DND-41 (cell line): ENCODE data around the gene RMC1.
A peak's percentile ranks its signal among the peaks of the same experiment; 100 is the strongest.

ENCODE experiments used
- ATAC-seq: fragments of 200-7000 bp; cut with Tn5 transposase; 3 replicates; pipeline ENCODE4 v1.9.1; 2021; ENCODE audit warnings: low read depth; ENCODE audit not compliant: insufficient read depth
- DNase-seq: peaks from one replicate; pipeline ENCODE4 v3.0.0-alpha.2; 2020
- H2AFZ ChIP-seq: 2 replicates; pipeline ENCODE4 v1.6.0; 2012; ENCODE audit warnings: low read depth, low read length
- H3K27ac ChIP-seq: 2 replicates; pipeline ENCODE4 v1.5.1; 2012; ENCODE audit warnings: low read length, inconsistent platforms
- H3K27me3 ChIP-seq: fragments of 200-600 bp; sonication (generic); 2 replicates; pipeline ENCODE4 v1.6.0; 2012; ENCODE audit warnings: low read length, mild to moderate bottlenecking, inconsistent platforms; ENCODE audit not compliant: insufficient read depth, poor library complexity
- H3K36me3 ChIP-seq: 2 replicates; pipeline ENCODE4 v1.5.1; 2012; ENCODE audit warnings: low read length, inconsistent platforms; ENCODE audit not compliant: insufficient read depth
- H3K4me1 ChIP-seq: 2 replicates; pipeline ENCODE4 v1.5.1; 2012; ENCODE audit warnings: mild to moderate bottlenecking, low read length; ENCODE audit not compliant: insufficient read depth
- H3K4me2 ChIP-seq: 2 replicates; pipeline ENCODE4 v1.6.0; 2012; ENCODE audit warnings: mild to moderate bottlenecking, moderate library complexity, low read length, inconsistent platforms; ENCODE audit not compliant: insufficient read depth
- H3K4me3 ChIP-seq, 2 experiments: fragments of 200-600 bp in 1 of 2; shearing (Covaris generic) in 1 of 2; 2 replicates each; pipeline ENCODE4 v1.5.1; 2012 to 2016; ENCODE audit warnings: inconsistent platforms in 2 of 2, low read length in 2 of 2, mild to moderate bottlenecking in 2 of 2, low read depth in 1 of 2, moderate library complexity in 1 of 2
- H3K79me2 ChIP-seq: 2 replicates; pipeline ENCODE4 v1.6.0; 2012; ENCODE audit warnings: low read length, inconsistent platforms; ENCODE audit not compliant: insufficient read depth
- H3K9ac ChIP-seq: 2 replicates; pipeline ENCODE4 v1.6.0; 2012; ENCODE audit warnings: low read depth, mild to moderate bottlenecking, inconsistent platforms, low read length, moderate library complexity
- H3K9me3 ChIP-seq: 2 replicates; pipeline ENCODE4 v1.5.1; 2012; ENCODE audit warnings: low read length, moderate library complexity, mild to moderate bottlenecking, inconsistent platforms; ENCODE audit not compliant: insufficient read depth, severe bottlenecking
- H4K20me1 ChIP-seq: 2 replicates; pipeline ENCODE4 v1.6.0; 2012; ENCODE audit warnings: low read length; ENCODE audit not compliant: insufficient read depth
- CTCF ChIP-seq: IDR thresholded peaks from 2 replicates; pipeline ENCODE4 v1.5.1; 2012; ENCODE audit warnings: borderline replicate concordance, low read length, moderate library complexity, mild to moderate bottlenecking; ENCODE audit not compliant: poor library complexity, severe bottlenecking; ENCODE audit errors: extremely low read depth
- EZH2 ChIP-seq: IDR thresholded peaks from 3 replicates; pipeline ENCODE4 v1.6.1; 2012; ENCODE audit warnings: borderline replicate concordance, low read depth, mild to moderate bottlenecking, moderate library complexity, low read length, inconsistent platforms; ENCODE audit not compliant: severe bottlenecking

The RMC1 gene

DNA sequence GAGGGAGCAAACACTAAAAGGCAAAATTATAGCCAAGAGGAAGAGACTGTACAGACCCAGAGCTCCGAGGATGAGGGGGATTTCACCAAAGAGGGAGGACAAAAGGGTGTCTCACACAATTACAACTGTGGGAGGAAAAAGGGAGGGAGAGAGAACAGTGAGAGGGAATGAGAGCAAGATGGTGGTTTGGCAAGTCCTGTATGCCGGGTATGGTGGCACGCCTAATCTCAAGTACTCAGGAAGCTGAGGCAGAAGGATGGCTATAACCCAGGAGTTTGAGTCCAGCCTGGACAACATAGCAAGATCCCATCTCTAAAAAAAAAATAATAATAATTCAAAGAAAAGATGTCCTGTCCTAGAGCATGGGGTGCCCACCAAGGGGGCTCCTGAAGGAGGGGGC, 48.7 kb downstream of the RMC1 start:
- ATAC-seq (no peak), DNase-seq (no peak)
- Histone ChIP-seq H3K4me3 (no peak overlapping the region), H3K4me2 (no peak overlapping the region), H3K4me1 (peaks cover 16% of the 10 kb centered on the region), H3K9me3 (no peaks in the 10 kb centered on the region), H3K9ac (no peak overlapping the region), H3K36me3 (peaks cover 80% of the 10 kb centered on the region), H4K20me1 (no peaks in the 10 kb centered on the region; the same call in 1 of the 2 replicates), H3K27me3 (no peaks in the 10 kb centered on the region), H3K27ac (no peak overlapping the region), H2AFZ (no peak overlapping the region), H3K79me2 (no peaks in the 10 kb centered on the region)
- no peak for TF ChIP-seq CTCF
- no peak for TF ChIP-seq EZH2

DNA sequence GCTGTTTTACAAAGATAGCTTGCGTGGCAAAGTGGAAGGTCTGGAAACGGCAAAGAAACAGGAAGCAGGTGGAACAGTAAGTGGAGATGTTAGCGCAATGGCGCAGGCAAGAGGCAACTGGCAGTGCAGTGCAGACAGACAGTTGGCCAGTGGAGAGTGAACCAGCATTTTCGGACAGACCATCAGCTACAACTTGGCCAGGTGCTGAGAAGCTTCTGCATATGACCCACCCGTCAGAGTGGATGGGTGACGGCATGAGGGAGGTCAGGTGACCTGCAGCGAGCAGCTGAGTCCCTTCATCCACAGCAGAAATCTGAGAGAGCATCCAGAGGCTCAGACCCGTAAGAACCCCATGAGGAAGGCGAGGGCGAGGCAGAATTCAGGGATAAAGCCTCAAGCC, 49.2 kb downstream of the RMC1 start:
- Histone ChIP-seq H2AFZ (no peak overlapping the region), H3K36me3 (peaks cover 80% of the 10 kb centered on the region), H3K9ac (no peak overlapping the region), H4K20me1 (no peaks in the 10 kb centered on the region; the same call in 1 of the 2 replicates), H3K4me1 (peaks cover 16% of the 10 kb centered on the region), H3K4me3 (no peak overlapping the region), H3K4me2 (no peak overlapping the region), H3K79me2 (no peaks in the 10 kb centered on the region), H3K27me3 (no peaks in the 10 kb centered on the region), H3K9me3 (no peaks in the 10 kb centered on the region), H3K27ac (no peak overlapping the region)
- DNase-seq = no peak
- TF ChIP-seq CTCF (no peak), EZH2 (no peak)
- no peak for ATAC-seq

- no peak overlapping the region for H3K4me3 ChIP-seq
- ATAC-seq = peak; percentile 98
These were observed 50.6 kb downstream of the RMC1 start for GRCh38 chr18:23553887-23554286.

More at GRCh38 chr18:23553887-23554286, 50.6 kb downstream of the RMC1 start:
- TF ChIP-seq EZH2 (no peak), CTCF (no peak)
- Histone ChIP-seq H3K79me2 (no peaks in the 10 kb centered on the region), H3K27me3 (no peaks in the 10 kb centered on the region), H2AFZ (no peak overlapping the region), H3K9ac (no peak overlapping the region; the same call in 1 of the 2 replicates), H3K36me3 (peaks cover 83% of the 10 kb centered on the region), H3K9me3 (no peaks in the 10 kb centered on the region), H3K27ac (peak overlapping the region; percentile 35; the same call in 1 of the 2 replicates), H4K20me1 (no peaks in the 10 kb centered on the region; the same call in 1 of the 2 replicates), H3K4me2 (no peak overlapping the region), H3K4me1 (peaks cover 16% of the 10 kb centered on the region)
- peak; percentile 74 for DNase-seq
